Measurements from ENCODE around the gene ZNF598.

The ZNF598 gene

GRCh38 chr16:2005646-2006045 is 4.0 kb downstream of the ZNF598 start:
- no peak for DNase-seq

GRCh38 chr16:2004795-2005517 is 4.7 kb downstream of the ZNF598 start:
- no peak for DNase-seq

GRCh38 chr16:2003827-2004641 is 5.6 kb downstream of the ZNF598 start:
- peak; percentile 96 for DNase-seq

GRCh38 chr16:2003231-2003826 is 6.3 kb downstream of the ZNF598 start:
- no peak for DNase-seq

GRCh38 chr16:2002406-2003230 is 7.0 kb downstream of the ZNF598 start:
- no peak for DNase-seq

- DNase-seq = no peak
These were observed 7.9 kb downstream of the ZNF598 start for GRCh38 chr16:2001456-2002355.

GRCh38 chr16:2001035-2001434 is 8.6 kb downstream of the ZNF598 start:
- DNase-seq = no peak

GRCh38 chr16:1999866-2000514 is 9.6 kb downstream of the ZNF598 start:
- DNase-seq = no peak

- DNase-seq = no peak
These were observed 10.5 kb downstream of the ZNF598 start for GRCh38 chr16:1998852-1999801.

GRCh38 chr16:1998360-1998835 is 11.2 kb downstream of the ZNF598 start:
- no peak for DNase-seq

- DNase-seq = no peak
These were observed 11.9 kb downstream of the ZNF598 start for GRCh38 chr16:1997494-1998359.

GRCh38 chr16:1993731-1994131 is 15.9 kb downstream of the ZNF598 start:
- DNase-seq = peak; percentile 70

- no peak for DNase-seq
These were observed 16.8 kb downstream of the ZNF598 start for GRCh38 chr16:1992704-1993317.

GRCh38 chr16:1991948-1992703 is 17.5 kb downstream of the ZNF598 start:
- DNase-seq = peak; percentile 99

GRCh38 chr16:1991588-1991947 is 18.1 kb downstream of the ZNF598 start:
- DNase-seq = no peak

GRCh38 chr16:1991135-1991551 is 18.5 kb downstream of the ZNF598 start:
- peak; percentile 77 for DNase-seq

- DNase-seq = peak; percentile 78
These were observed 19.1 kb downstream of the ZNF598 start for GRCh38 chr16:1990351-1991134.

Data from activated CD8-positive, alpha-beta memory T cell treated with anti-CD3 and anti-CD28 coated beads, Interleukin-2, amount 50 U/mL, for 48 hours (primary cell).